OCI-LY1 (cell line): ENCODE data around the gene TPH2.

Source experiments
- H2AFZ ChIP-seq: fragments of 200-600 bp; sonication (generic), shearing (Covaris generic); 2 replicates; pipeline ENCODE4 v1.6.0; 2014; ENCODE audit warnings: antibody characterized with exemption, mild to moderate bottlenecking, low read length
- H3F3A ChIP-seq: fragments of 200-600 bp; sonication (generic), shearing (Covaris generic); 2 replicates; pipeline ENCODE4 v1.6.0; 2014; ENCODE audit warnings: mild to moderate bottlenecking, antibody characterized with exemption, low read length, moderate library complexity; ENCODE audit not compliant: insufficient read depth
- H3K27ac ChIP-seq: fragments of 200-600 bp; sonication (generic); 2 replicates; pipeline ENCODE4 v1.5.1; 2014; ENCODE audit warnings: low read length, mixed run types, mild to moderate bottlenecking, low read depth; ENCODE audit not compliant: poor library complexity, severe bottlenecking
- H3K27me3 ChIP-seq: fragments of 200-600 bp; sonication (generic); 2 replicates; pipeline ENCODE4 v1.6.0; 2014; ENCODE audit warnings: antibody characterized with exemption, mild to moderate bottlenecking, low read length, moderate library complexity; ENCODE audit not compliant: insufficient read depth
- H3K36me3 ChIP-seq: fragments of 200-600 bp; sonication (generic); 2 replicates; pipeline ENCODE4 v1.6.1; 2014; ENCODE audit warnings: mild to moderate bottlenecking, antibody characterized with exemption, low read length, moderate library complexity, mixed read lengths; ENCODE audit not compliant: insufficient read depth
- H3K4me1 ChIP-seq: fragments of 200-600 bp; sonication (generic); 2 replicates; pipeline ENCODE4 v1.5.1; 2014; ENCODE audit warnings: mild to moderate bottlenecking, low read length, moderate library complexity; ENCODE audit not compliant: insufficient read depth, severe bottlenecking
- H3K4me2 ChIP-seq: fragments of 200-600 bp; sonication (generic), shearing (Covaris generic); 2 replicates; pipeline ENCODE4 v1.6.1; 2014; ENCODE audit warnings: low read length
- H3K4me3 ChIP-seq: fragments of 200-600 bp; sonication (generic); 2 replicates; pipeline ENCODE4 v1.5.1; 2014; ENCODE audit warnings: low read length, low read depth, mild to moderate bottlenecking, mixed read lengths; ENCODE audit not compliant: poor library complexity, severe bottlenecking
- H3K79me2 ChIP-seq: fragments of 200-600 bp; shearing (Covaris generic); 2 replicates; pipeline ENCODE4 v1.6.1; 2016; ENCODE audit warnings: mixed run types, low read length, mixed read lengths; ENCODE audit not compliant: insufficient read depth
- H3K9ac ChIP-seq: fragments of 200-600 bp; sonication (generic), shearing (Covaris generic); 2 replicates; pipeline ENCODE4 v1.6.1; 2014; ENCODE audit warnings: mild to moderate bottlenecking, low read length, mixed read lengths
- H3K9me2 ChIP-seq: fragments of 200-600 bp; sonication (generic), shearing (Covaris generic); 2 replicates; pipeline ENCODE4 v1.6.1; 2014; ENCODE audit warnings: low read depth, mild to moderate bottlenecking, low read length, mixed read lengths
- H3K9me3 ChIP-seq: fragments of 200-600 bp; shearing (Covaris generic); 2 replicates; pipeline ENCODE4 v1.6.1; 2014; ENCODE audit warnings: low read length, mixed read lengths
- H4K20me1 ChIP-seq: fragments of 200-600 bp; sonication (generic), shearing (Covaris generic); 2 replicates; pipeline ENCODE4 v1.6.0; 2016; ENCODE audit warnings: mild to moderate bottlenecking, low read length; ENCODE audit not compliant: insufficient read depth
- EZH2 ChIP-seq: fragments of 200-600 bp; sonication (generic), shearing (Covaris generic); IDR thresholded peaks from 2 replicates; pipeline ENCODE4 v1.8.0; 2017; ENCODE audit warnings: borderline replicate concordance, mixed run types, mild to moderate bottlenecking, antibody characterized with exemption, low read length, moderate library complexity, mixed read lengths
- TF ChIP-seq, protein P1 (sequence below): fragments of 200-600 bp; sonication (generic), shearing (Covaris generic); IDR thresholded peaks from 2 replicates; pipeline ENCODE4 v1.5.1; 2017; ENCODE audit warnings: mild to moderate bottlenecking, antibody characterized with exemption, low read length, moderate library complexity, mixed read lengths

The TPH2 gene

DNA sequence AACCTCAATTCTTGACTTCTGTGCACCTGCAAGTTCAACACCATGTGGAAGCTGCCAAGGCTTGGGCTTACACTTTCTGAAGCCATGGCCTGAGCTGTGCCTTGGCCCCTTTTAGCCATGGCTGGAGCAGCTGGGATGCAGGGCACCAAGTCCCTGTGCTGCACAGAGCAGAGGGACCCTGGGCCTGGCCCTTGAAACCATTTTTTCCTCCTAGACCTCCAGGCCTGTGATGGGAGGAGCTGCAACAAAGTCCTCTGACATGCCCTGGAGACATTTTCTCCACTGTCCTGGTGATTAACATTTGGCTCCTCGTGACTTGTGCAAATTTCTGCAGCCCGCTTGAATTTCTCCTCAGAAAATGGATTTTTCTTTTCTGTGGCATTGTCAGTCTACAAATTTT is 132.4 kb downstream of the TPH2 start:
- no peaks in the 10 kb centered on the region for H3K9me2 ChIP-seq
- H3K9me3 ChIP-seq: no peaks in the 10 kb centered on the region
- H3K36me3 ChIP-seq: no peaks in the 10 kb centered on the region
- H3F3A ChIP-seq: no peaks in the 10 kb centered on the region
- H3K9ac ChIP-seq: no peak overlapping the region
- no peaks in the 10 kb centered on the region for H3K4me1 ChIP-seq
- H4K20me1 ChIP-seq: no peaks in the 10 kb centered on the region
- no peak overlapping the region for H2AFZ ChIP-seq
- no peak overlapping the region for H3K4me3 ChIP-seq
- H3K79me2 ChIP-seq: no peaks in the 10 kb centered on the region
- TF ChIP-seq, protein P1, sequence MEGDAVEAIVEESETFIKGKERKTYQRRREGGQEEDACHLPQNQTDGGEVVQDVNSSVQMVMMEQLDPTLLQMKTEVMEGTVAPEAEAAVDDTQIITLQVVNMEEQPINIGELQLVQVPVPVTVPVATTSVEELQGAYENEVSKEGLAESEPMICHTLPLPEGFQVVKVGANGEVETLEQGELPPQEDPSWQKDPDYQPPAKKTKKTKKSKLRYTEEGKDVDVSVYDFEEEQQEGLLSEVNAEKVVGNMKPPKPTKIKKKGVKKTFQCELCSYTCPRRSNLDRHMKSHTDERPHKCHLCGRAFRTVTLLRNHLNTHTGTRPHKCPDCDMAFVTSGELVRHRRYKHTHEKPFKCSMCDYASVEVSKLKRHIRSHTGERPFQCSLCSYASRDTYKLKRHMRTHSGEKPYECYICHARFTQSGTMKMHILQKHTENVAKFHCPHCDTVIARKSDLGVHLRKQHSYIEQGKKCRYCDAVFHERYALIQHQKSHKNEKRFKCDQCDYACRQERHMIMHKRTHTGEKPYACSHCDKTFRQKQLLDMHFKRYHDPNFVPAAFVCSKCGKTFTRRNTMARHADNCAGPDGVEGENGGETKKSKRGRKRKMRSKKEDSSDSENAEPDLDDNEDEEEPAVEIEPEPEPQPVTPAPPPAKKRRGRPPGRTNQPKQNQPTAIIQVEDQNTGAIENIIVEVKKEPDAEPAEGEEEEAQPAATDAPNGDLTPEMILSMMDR: no peak
- TF ChIP-seq EZH2: no peak
- H3K27ac ChIP-seq: no peak overlapping the region
- no peaks in the 10 kb centered on the region for H3K27me3 ChIP-seq
- H3K4me2 ChIP-seq: no peak overlapping the region

GRCh38 chr12:72072592-72073212 is 134.1 kb downstream of the TPH2 start:
- H3K79me2 ChIP-seq: no peaks in the 10 kb centered on the region
- no peak overlapping the region for H3K4me3 ChIP-seq
- no peak overlapping the region for H3K27ac ChIP-seq
- no peaks in the 10 kb centered on the region for H3K36me3 ChIP-seq
- H3K27me3 ChIP-seq: no peaks in the 10 kb centered on the region
- H4K20me1 ChIP-seq: no peaks in the 10 kb centered on the region
- TF ChIP-seq, protein P1: no peak
- no peak for TF ChIP-seq EZH2
- H3K4me1 ChIP-seq: no peaks in the 10 kb centered on the region
- no peak overlapping the region for H3K9ac ChIP-seq
- no peaks in the 10 kb centered on the region for H3F3A ChIP-seq
- H2AFZ ChIP-seq: no peak overlapping the region
- H3K4me2 ChIP-seq: no peak overlapping the region
- H3K9me3 ChIP-seq: no peaks in the 10 kb centered on the region
- H3K9me2 ChIP-seq: no peaks in the 10 kb centered on the region

DNA sequence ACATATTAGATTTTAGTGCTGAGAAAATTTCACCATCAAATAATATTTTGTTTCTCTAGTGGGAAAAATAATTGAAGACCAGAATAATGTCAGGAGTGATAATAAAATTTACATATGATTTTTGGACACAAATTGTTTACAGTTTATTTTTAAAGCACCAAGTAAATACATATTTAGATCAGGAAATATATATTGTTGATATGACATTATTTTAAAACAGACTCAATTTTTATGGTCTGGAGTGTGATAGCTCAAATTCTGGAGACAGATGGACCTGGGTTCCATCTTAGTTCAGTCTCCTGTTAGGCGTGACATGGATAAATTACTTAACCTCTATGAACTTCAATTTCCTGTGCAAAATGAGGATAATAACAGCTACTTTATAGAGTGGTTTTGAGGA is 135.4 kb downstream of the TPH2 start:
- H3K9me3 ChIP-seq: no peaks in the 10 kb centered on the region
- no peak overlapping the region for H3K4me2 ChIP-seq
- H3F3A ChIP-seq: no peaks in the 10 kb centered on the region
- no peak overlapping the region for H3K4me3 ChIP-seq
- H4K20me1 ChIP-seq: no peaks in the 10 kb centered on the region
- H3K27me3 ChIP-seq: no peaks in the 10 kb centered on the region
- H3K36me3 ChIP-seq: no peaks in the 10 kb centered on the region
- no peaks in the 10 kb centered on the region for H3K4me1 ChIP-seq
- H3K9ac ChIP-seq: no peak overlapping the region
- no peaks in the 10 kb centered on the region for H3K9me2 ChIP-seq
- no peak overlapping the region for H2AFZ ChIP-seq
- no peaks in the 10 kb centered on the region for H3K79me2 ChIP-seq
- TF ChIP-seq EZH2: no peak
- TF ChIP-seq, protein P1: no peak
- no peak overlapping the region for H3K27ac ChIP-seq
